K562 treated with DMSO at 1 percent for 24 hours (cell line): Measurements from ENCODE around the gene API5. TPM values are rescaled to one million over a fixed set of nuclear protein-coding genes. Genes with fewer than 3 reads are reported as not detected.

Experiments used
- total RNA-seq: library from RNA; unstranded; fragments of 300-600 nt; gene quantifications from 2 replicates; pipeline ENCODE4 v1.2.3, GENCODE V29; 2022; ENCODE audit warnings: low read depth; ENCODE audit not compliant: insufficient read depth

Gene API5
- total RNA-seq, result 45.0 and 52.3 TPM in 2 replicates

GRCh38 chr11:43311791-43312607 is at the start of gene API5:
Gene API5 (plus strand): TSS chr11:43311996. CDS start chr11:43312128, 132 bp downstream.

GRCh38 chr11:43358801-43359421 is 47.1 kb downstream of the API5 start, which contains the start of gene TTC17:
Gene TTC17 (plus strand): TSS chr11:43358920. CDS start chr11:43358955, 35 bp downstream.

Other genes with a start within 250 kb of the API5 start
- gene TTC17, start 46.9 kb downstream of the API5 start, total RNA-seq, result 29.6 and 36.5 TPM in 2 replicates